H1 (cell line): ENCODE results near the gene GJD3. TPM values are rescaled to one million over a fixed set of nuclear protein-coding genes. Genes with fewer than 3 reads are reported as not detected.

Experiments
- ATF2 ChIP-seq: IDR thresholded peaks from 2 replicates; pipeline ENCODE4 v1.6.1; 2012; ENCODE audit warnings: low read length, inconsistent platforms
- CBX5 ChIP-seq: fragments of 300-800, 300-1000 bp; sonication (generic); IDR thresholded peaks from 2 replicates; pipeline ENCODE4 v1.7.1; 2016; ENCODE audit warnings: antibody characterized with exemption, low read length, low read depth
- HDAC6 ChIP-seq: IDR thresholded peaks from one replicate; pipeline ENCODE4 v1.7.1; 2012; ENCODE audit warnings: low read depth, mild to moderate bottlenecking, inconsistent platforms, low read length, moderate library complexity
- KDM5A ChIP-seq: fragments of 200-600 bp; IDR thresholded peaks from 2 replicates; pipeline ENCODE4 v1.7.1; 2012; ENCODE audit warnings: mild to moderate bottlenecking, low read length, inconsistent platforms, mixed read lengths
- MAX ChIP-seq: IDR thresholded peaks from 2 replicates; pipeline ENCODE4 v1.6.1; 2012; ENCODE audit warnings: inconsistent platforms
- POLR2AphosphoS5 ChIP-seq: IDR thresholded peaks from 2 replicates; pipeline ENCODE4 v1.6.1; 2011; ENCODE audit warnings: low read depth, low read length
- SIN3A ChIP-seq, 2 experiments: IDR thresholded peaks in 1 of 2; conservative IDR thresholded peaks in 1 of 2; 2 replicates each; pipeline ENCODE4 v1.6.1; 2011 to 2012; ENCODE audit warnings: low read length in 2 of 2, improper control_type of control experiment in 1 of 2, low read depth in 1 of 2, mild to moderate bottlenecking in 1 of 2
- TAF1 ChIP-seq: IDR thresholded peaks from 2 replicates; pipeline ENCODE4 v1.6.1; 2011; ENCODE audit warnings: mild to moderate bottlenecking, low read depth, low read length
- TAF7 ChIP-seq: optimal IDR thresholded peaks from 2 replicates; pipeline ENCODE3; 2011; ENCODE audit warnings: low read depth, mild to moderate bottlenecking, inconsistent platforms, low read length, moderate library complexity, borderline replicate concordance
- USF2 ChIP-seq: IDR thresholded peaks from 2 replicates; pipeline ENCODE4 v1.6.1; 2011; ENCODE audit warnings: low read length, improper control_type of control experiment
- polyA plus RNA-seq, 7 experiments: library from polyadenylated mRNA; depleted of rRNA in 3 of 7; stranded (reverse) in 5 of 7; unstranded in 2 of 7; fragments of >200 nt in 5 of 7; fragments of 200-250 nt in 2 of 7; gene quantifications; 1 replicate in 5 of 7; 2 replicates in 1 of 7; 4 replicates in 1 of 7; pipeline versions ENCODE4 v1.2.1 to v1.2.3, GENCODE V29; 2011 to 2013; ENCODE audit warnings: missing spikeins in 2 of 7, mixed read lengths in 2 of 7
- total RNA-seq: library from RNA; stranded (reverse); fragmentation: NEBNext Ultra II Directional; extraction: Animal tissue kit (Norgen Biotek cat#: 25700); gene quantifications from 2 replicates; pipeline ENCODE4 v1.2.1, GENCODE V29; 2021

The GJD3 gene
- total and polyA plus RNA-seq, 2 of the 8 experiments (the other 6 are each of a cell fraction or from before 2014, with no cell fraction given), result 0.53 to 1.9 TPM

GRCh38 chr17:40323391-40324381 is 40.9 kb downstream of the GJD3 start (continued):
- TF ChIP-seq USF2 (no peak), POLR2AphosphoS5 (no peak), TAF1 (no peak), CBX5 (no peak), TAF7 (no peak), HDAC6 (no peak), KDM5A (no peak), ATF2 (no peak), SIN3A (conservative IDR thresholded peaks at IDR 0.05 in 1 of 2, IDR thresholded peaks at IDR 0.05 in 1 of 2; ENCODE audit: low read depth in 1 of 2, low read length in 2 of 2) (no peak), MAX (no peak)
